ENCODE data around the gene SCAND1.

The SCAND1 gene

GRCh38 chr20:35978041-35978513, 23.8 kb upstream of the SCAND1 start:
- peak; percentile 46 to 77 for DNase-seq (ENCODE audit: low read depth in 2 of 2)
- TF ChIP-seq, protein P1, sequence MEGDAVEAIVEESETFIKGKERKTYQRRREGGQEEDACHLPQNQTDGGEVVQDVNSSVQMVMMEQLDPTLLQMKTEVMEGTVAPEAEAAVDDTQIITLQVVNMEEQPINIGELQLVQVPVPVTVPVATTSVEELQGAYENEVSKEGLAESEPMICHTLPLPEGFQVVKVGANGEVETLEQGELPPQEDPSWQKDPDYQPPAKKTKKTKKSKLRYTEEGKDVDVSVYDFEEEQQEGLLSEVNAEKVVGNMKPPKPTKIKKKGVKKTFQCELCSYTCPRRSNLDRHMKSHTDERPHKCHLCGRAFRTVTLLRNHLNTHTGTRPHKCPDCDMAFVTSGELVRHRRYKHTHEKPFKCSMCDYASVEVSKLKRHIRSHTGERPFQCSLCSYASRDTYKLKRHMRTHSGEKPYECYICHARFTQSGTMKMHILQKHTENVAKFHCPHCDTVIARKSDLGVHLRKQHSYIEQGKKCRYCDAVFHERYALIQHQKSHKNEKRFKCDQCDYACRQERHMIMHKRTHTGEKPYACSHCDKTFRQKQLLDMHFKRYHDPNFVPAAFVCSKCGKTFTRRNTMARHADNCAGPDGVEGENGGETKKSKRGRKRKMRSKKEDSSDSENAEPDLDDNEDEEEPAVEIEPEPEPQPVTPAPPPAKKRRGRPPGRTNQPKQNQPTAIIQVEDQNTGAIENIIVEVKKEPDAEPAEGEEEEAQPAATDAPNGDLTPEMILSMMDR (IDR thresholded peaks at IDR 0.05; ENCODE audit: low read depth, low read length) = no peak

GRCh38 chr20:35975576-35976373, 21.5 kb upstream of the SCAND1 start:
- H3K4me3 ChIP-seq (replicated peaks in 1 of 2; ENCODE audit: low read depth in 2 of 2, low read length in 2 of 2) = no peak overlapping the region
- DNase-seq (ENCODE audit: low read depth in 2 of 2) = no peak
- TF ChIP-seq, protein P1 (IDR thresholded peaks at IDR 0.05; ENCODE audit: low read depth, low read length) = no peak

More at GRCh38 chr20:35978041-35978513, 23.8 kb upstream of the SCAND1 start:
- H3K4me3 ChIP-seq (replicated peaks in 1 of 2; ENCODE audit: low read depth in 2 of 2, low read length in 2 of 2) = no peak overlapping the region

DNA sequence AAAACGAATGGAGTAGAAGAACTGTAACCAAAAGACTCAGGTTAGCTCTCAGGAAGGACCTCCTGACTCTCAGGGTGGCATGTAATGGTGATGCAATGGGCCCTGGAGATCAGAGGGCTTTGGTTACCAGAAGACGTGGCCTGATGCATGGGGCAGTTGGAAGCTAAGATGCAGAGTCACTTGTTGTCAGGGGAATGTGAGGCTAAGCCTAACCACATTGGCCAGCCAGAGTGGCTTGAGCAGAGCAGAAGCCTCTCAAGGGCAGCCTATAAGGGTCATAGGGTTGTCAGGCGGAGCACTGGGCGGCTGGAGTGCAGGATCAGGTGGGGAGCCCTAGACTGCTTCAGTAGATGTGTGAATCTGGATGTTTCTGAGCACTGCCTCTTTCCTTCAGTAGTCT, 20.0 kb upstream of the SCAND1 start:
- no peak for DNase-seq (ENCODE audit: low read depth in 2 of 2)
- TF ChIP-seq, protein P1 (IDR thresholded peaks at IDR 0.05; ENCODE audit: low read depth, low read length) = no peak
- H3K4me3 ChIP-seq (replicated peaks in 1 of 2; ENCODE audit: low read depth in 2 of 2, low read length in 2 of 2) = no peak overlapping the region

- no peak overlapping the region for H3K4me3 ChIP-seq (replicated peaks in 1 of 2; ENCODE audit: low read depth in 2 of 2, low read length in 2 of 2)
- no peak for DNase-seq (ENCODE audit: low read depth in 2 of 2)
- TF ChIP-seq, protein P1 (IDR thresholded peaks at IDR 0.05; ENCODE audit: low read depth, low read length) = no peak
These were observed 18.2 kb upstream of the SCAND1 start for GRCh38 chr20:35972462-35972861.

DNA sequence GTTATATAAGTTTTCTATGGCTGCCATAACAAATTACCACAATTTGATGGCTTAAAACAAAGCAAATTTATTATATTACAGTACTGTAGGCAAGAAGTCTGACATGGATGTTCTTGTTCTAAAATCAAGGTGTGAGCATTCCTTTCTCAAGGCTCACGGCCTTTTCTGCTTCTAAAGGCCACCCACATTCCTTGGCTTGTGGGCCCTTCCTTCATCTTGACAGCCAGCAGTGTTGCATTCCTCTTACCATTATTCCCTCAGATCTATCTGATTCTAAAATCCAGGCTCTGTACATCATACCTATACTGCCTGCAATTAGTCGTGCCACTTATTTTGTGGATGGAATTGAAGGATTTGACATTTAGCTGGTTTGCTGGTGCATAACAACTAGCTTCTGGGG, 17.7 kb upstream of the SCAND1 start:
- DNase-seq (ENCODE audit: low read depth in 2 of 2) = no peak
- TF ChIP-seq, protein P1 (IDR thresholded peaks at IDR 0.05; ENCODE audit: low read depth, low read length) = no peak
- no peak overlapping the region for H3K4me3 ChIP-seq (replicated peaks in 1 of 2; ENCODE audit: low read depth in 2 of 2, low read length in 2 of 2)

- TF ChIP-seq, protein P1 (IDR thresholded peaks at IDR 0.05; ENCODE audit: low read depth, low read length) = no peak
- no peak for DNase-seq (ENCODE audit: low read depth in 2 of 2)
- no peak overlapping the region for H3K4me3 ChIP-seq (replicated peaks in 1 of 2; ENCODE audit: low read depth in 2 of 2, low read length in 2 of 2)
These were observed 14.6 kb upstream of the SCAND1 start for GRCh38 chr20:35968930-35969329.

Data from cardiac fibroblast (primary cell).